H1 (cell line): ENCODE results near the gene MED6. TPM values are rescaled to one million over a fixed set of nuclear protein-coding genes. Genes with fewer than 3 reads are reported as not detected.
A peak's percentile ranks its signal among the peaks of the same experiment; 100 is the strongest.

Experiments used
- CTCF ChIA-PET: fragments of 300-600 bp; sonication (Branson Sonifier 250); formaldehyde crosslinking; loops from one replicate; lab custom pipeline; 2021; ENCODE audit not compliant: partially characterized antibody; lab: Charles Lee
- POLR2A ChIA-PET: fragments of 300-600 bp; sonication (Branson Sonifier 250); formaldehyde crosslinking; loops from one replicate; lab custom pipeline; 2021; ENCODE audit warnings: inconsistent platforms; ENCODE audit not compliant: partially characterized antibody; lab: Charles Lee
- DNase-seq, 2 experiments: peaks; one replicate each; pipeline versions ENCODE4 v3.0.0 to v3.0.0-alpha.2; 2010 to 2022; ENCODE audit warnings: low spot score in 2 of 2, low read depth in 1 of 2, mixed read lengths in 1 of 2
- FAIRE-seq: peaks from 2 replicates; lab custom pipeline; 2011; peaks lifted over from hg19 to GRCh38; lab: Jason Lieb, UNC
- H2AFZ ChIP-seq: 2 replicates; pipeline ENCODE4 v1.8.1; 2012; ENCODE audit warnings: low read length, inconsistent platforms
- H2AK5ac ChIP-seq: 2 replicates; pipeline ENCODE4 v1.6.1; 2013; ENCODE audit warnings: low read depth, low read length
- H2BK120ac ChIP-seq: replicated peaks from 2 replicates; pipeline ENCODE3; 2013; ENCODE audit warnings: low read depth, low read length, inconsistent platforms
- H2BK12ac ChIP-seq: 2 replicates; pipeline ENCODE4 v1.6.1; 2013; ENCODE audit warnings: low read depth, low read length
- H2BK15ac ChIP-seq: 2 replicates; pipeline ENCODE4 v1.6.1; 2013; ENCODE audit warnings: low read length
- H2BK20ac ChIP-seq: 2 replicates; pipeline ENCODE4 v1.6.1; 2013; ENCODE audit warnings: low read length
- H2BK5ac ChIP-seq: 2 replicates; pipeline ENCODE4 v1.6.1; 2013; ENCODE audit warnings: low read depth, low read length
- H3K14ac ChIP-seq: 2 replicates; pipeline ENCODE4 v1.6.1; 2013; ENCODE audit warnings: inconsistent platforms; ENCODE audit not compliant: insufficient read length
- H3K18ac ChIP-seq: 2 replicates; pipeline ENCODE4 v1.6.1; 2013; ENCODE audit warnings: low read length; ENCODE audit errors: extremely low read depth
- H3K23ac ChIP-seq: 2 replicates; pipeline ENCODE4 v1.6.1; 2013; ENCODE audit warnings: inconsistent platforms; ENCODE audit not compliant: insufficient read length
- H3K23me2 ChIP-seq: 2 replicates; pipeline ENCODE4 v1.6.1; 2013; ENCODE audit warnings: low read depth, low read length
- H3K27ac ChIP-seq: 2 replicates; pipeline ENCODE4 v1.6.1; 2011; ENCODE audit warnings: low read depth, low read length, inconsistent platforms
- H3K27me3 ChIP-seq, 4 experiments: replicated peaks in 1 of 4; 1 replicate in 1 of 4; 2 replicates in 3 of 4; pipeline versions ENCODE4 v1.6.1 to v1.8.1; 2011 to 2013; ENCODE audit warnings: low read length in 3 of 4, mild to moderate bottlenecking in 3 of 4, inconsistent platforms in 2 of 4, mixed read lengths in 2 of 4, moderate library complexity in 1 of 4; ENCODE audit not compliant: control insufficient read depth in 3 of 4, insufficient read depth in 3 of 4; ENCODE audit errors: extremely low read depth in 1 of 4
- H3K36me3 ChIP-seq, 4 experiments: 2 replicates each; pipeline versions ENCODE4 v1.6.1 to v1.8.1; 2011 to 2013; ENCODE audit warnings: mild to moderate bottlenecking in 4 of 4, low read length in 3 of 4, moderate library complexity in 2 of 4, control low read depth in 1 of 4, inconsistent platforms in 1 of 4; ENCODE audit not compliant: insufficient read depth in 4 of 4, control insufficient read depth in 2 of 4
- H3K4ac ChIP-seq: replicated peaks from 2 replicates; pipeline ENCODE3; 2013; ENCODE audit warnings: low read length, low read depth, mixed read lengths, inconsistent platforms; ENCODE audit not compliant: insufficient read length
- H3K4me1 ChIP-seq, 4 experiments: replicated peaks in 1 of 4; 1 replicate in 1 of 4; 2 replicates in 3 of 4; pipeline versions ENCODE4 v1.6.1 to v1.8.1; 2011 to 2013; ENCODE audit warnings: low read length in 3 of 4, inconsistent platforms in 2 of 4, mixed read lengths in 1 of 4; ENCODE audit not compliant: insufficient read depth in 4 of 4, control insufficient read depth in 3 of 4
- H3K4me2 ChIP-seq, 2 experiments: 2 replicates each; pipeline versions ENCODE4 v1.6.1 to v1.8.1; 2011 to 2013; ENCODE audit warnings: low read depth in 2 of 2, low read length in 2 of 2, control low read depth in 1 of 2, inconsistent platforms in 1 of 2, mild to moderate bottlenecking in 1 of 2; ENCODE audit not compliant: insufficient read depth in 1 of 2
- H3K4me3 ChIP-seq, 4 experiments: fragments of 200-600, 300-600 bp in 1 of 4; sonication (generic), shearing (Covaris generic), sonication (Bioruptor Twin) in 1 of 4; 2 replicates each; pipeline versions ENCODE4 v1.5.1 to v1.8.1; 2011 to 2016; ENCODE audit warnings: low read length in 4 of 4, low read depth in 3 of 4, control low read depth in 2 of 4, inconsistent platforms in 2 of 4, mild to moderate bottlenecking in 2 of 4, mixed read lengths in 1 of 4, moderate library complexity in 1 of 4; ENCODE audit not compliant: insufficient read depth in 2 of 4; ENCODE audit errors: extremely low read depth in 1 of 4
- H3K56ac ChIP-seq: replicated peaks from 2 replicates; pipeline ENCODE3; 2013; ENCODE audit warnings: low read depth, mild to moderate bottlenecking, mixed read lengths, low read length, inconsistent platforms; ENCODE audit not compliant: insufficient read length
- H3K79me1 ChIP-seq: 2 replicates; pipeline ENCODE4 v1.6.1; 2013; ENCODE audit warnings: low read depth, low read length, control low read depth
- H3K79me2 ChIP-seq, 2 experiments: 2 replicates each; pipeline versions ENCODE4 v1.6.1 to v1.8.1; 2012 to 2013; ENCODE audit warnings: low read length in 2 of 2, mild to moderate bottlenecking in 2 of 2, inconsistent platforms in 1 of 2; ENCODE audit not compliant: insufficient read depth in 2 of 2, control insufficient read depth in 1 of 2
- H3K9ac ChIP-seq, 4 experiments: replicated peaks in 1 of 4; 1 replicate in 1 of 4; 2 replicates in 3 of 4; pipeline versions ENCODE4 v1.6.1 to v1.8.1; 2011 to 2013; ENCODE audit warnings: low read depth in 3 of 4, low read length in 3 of 4, control low read depth in 2 of 4, mild to moderate bottlenecking in 2 of 4, moderate library complexity in 2 of 4, inconsistent platforms in 1 of 4; ENCODE audit errors: extremely low read depth in 1 of 4
- H3K9me3 ChIP-seq, 2 experiments: 2 replicates each; pipeline versions ENCODE4 v1.6.1 to v1.8.1; 2012 to 2013; ENCODE audit warnings: mild to moderate bottlenecking in 2 of 2, moderate library complexity in 2 of 2, control low read depth in 1 of 2, inconsistent platforms in 1 of 2, low read depth in 1 of 2, low read length in 1 of 2, mixed read lengths in 1 of 2; ENCODE audit not compliant: insufficient read depth in 2 of 2
- H4K20me1 ChIP-seq, 2 experiments: replicated peaks in 1 of 2; 2 replicates each; pipeline versions ENCODE3 to v1.8.1; 2011 to 2013; ENCODE audit warnings: inconsistent platforms in 2 of 2, low read length in 2 of 2, mild to moderate bottlenecking in 1 of 2; ENCODE audit not compliant: insufficient read depth in 2 of 2, control insufficient read depth in 1 of 2
- H4K5ac ChIP-seq: 2 replicates; pipeline ENCODE4 v1.6.1; 2013; ENCODE audit warnings: low read length, low read depth, mixed read lengths, inconsistent platforms; ENCODE audit not compliant: insufficient read length
- H4K8ac ChIP-seq: 2 replicates; pipeline ENCODE4 v1.8.0; 2013; ENCODE audit warnings: mild to moderate bottlenecking, moderate library complexity, low read length, inconsistent platforms; ENCODE audit not compliant: insufficient read depth; ENCODE audit errors: extremely low read depth
- H4K91ac ChIP-seq: replicated peaks from 2 replicates; pipeline ENCODE3; 2013; ENCODE audit warnings: low read length, mixed read lengths, inconsistent platforms; ENCODE audit not compliant: insufficient read length
- CHD2 ChIP-seq: IDR thresholded peaks from 2 replicates; pipeline ENCODE4 v1.6.1; 2012; ENCODE audit warnings: low read length, improper control_type of control experiment
- EP300 ChIP-seq, 2 experiments: IDR thresholded peaks; 1 replicate in 1 of 2; 2 replicates in 1 of 2; pipeline ENCODE4 v1.6.1; 2011 to 2012; ENCODE audit warnings: low read depth in 2 of 2, low read length in 2 of 2, mild to moderate bottlenecking in 2 of 2, borderline replicate concordance in 1 of 2, inconsistent platforms in 1 of 2, moderate library complexity in 1 of 2
- KDM1A ChIP-seq: fragments of 200-600, 300-600 bp; sonication (generic); IDR thresholded peaks from 2 replicates; pipeline ENCODE4 v1.7.1; 2016; ENCODE audit warnings: mild to moderate bottlenecking, low read length, borderline replicate concordance
- SP2 ChIP-seq: IDR thresholded peaks from 2 replicates; pipeline ENCODE4 v1.6.1; 2012; ENCODE audit warnings: mild to moderate bottlenecking, low read length, inconsistent platforms
- WGBS, 2 experiments: shearing (Covaris generic) in 1 of 2; methylation state at CpG; one replicate each; pipeline versions ENCODE4 v1.1.6 to v1.1.7; 2013 to 2015; ENCODE audit warnings: low lambda C conversion rate in 2 of 2, mixed read lengths in 2 of 2, inconsistent platforms in 1 of 2, low coverage in 1 of 2, missing lambda C conversion rate in 1 of 2; ENCODE audit not compliant: insufficient replicate concordance in 2 of 2, insufficient coverage in 1 of 2, insufficient read length in 1 of 2; ENCODE audit errors: extremely low coverage in 1 of 2, missing lambda C conversion rate in 1 of 2; 5-methylcytosine and 5-hydroxymethylcytosine counted together
- polyA plus RNA-seq, 7 experiments: library from polyadenylated mRNA; depleted of rRNA in 3 of 7; stranded (reverse) in 5 of 7; unstranded in 2 of 7; fragments of >200 nt in 5 of 7; fragments of 200-250 nt in 2 of 7; gene quantifications; 1 replicate in 5 of 7; 2 replicates in 1 of 7; 4 replicates in 1 of 7; pipeline versions ENCODE4 v1.2.1 to v1.2.3, GENCODE V29; 2011 to 2013; ENCODE audit warnings: missing spikeins in 2 of 7, mixed read lengths in 2 of 7
- total RNA-seq: library from RNA; stranded (reverse); fragmentation: NEBNext Ultra II Directional; extraction: Animal tissue kit (Norgen Biotek cat#: 25700); gene quantifications from 2 replicates; pipeline ENCODE4 v1.2.1, GENCODE V29; 2021
- TF ChIP-seq, protein P1 (sequence below): IDR thresholded peaks from 2 replicates; pipeline ENCODE4 v1.6.1; 2012; ENCODE audit warnings: low read length, inconsistent platforms
- TF ChIP-seq, protein P2 (sequence below), 3 experiments: IDR thresholded peaks; 1 replicate in 2 of 3; 2 replicates in 1 of 3; pipeline versions ENCODE4 v1.5.1 to v1.6.1; 2011; ENCODE audit warnings: low read length in 3 of 3, mild to moderate bottlenecking in 3 of 3, inconsistent platforms in 2 of 3, low read depth in 1 of 3, moderate library complexity in 1 of 3; ENCODE audit not compliant: insufficient read depth in 1 of 3; ENCODE audit errors: control extremely low read depth in 1 of 3

Gene MED6
- total and polyA plus RNA-seq, 2 of the 8 experiments (the other 6 are each of a cell fraction or from before 2014, with no cell fraction given) = 33.1 to 39.7 TPM

DNA sequence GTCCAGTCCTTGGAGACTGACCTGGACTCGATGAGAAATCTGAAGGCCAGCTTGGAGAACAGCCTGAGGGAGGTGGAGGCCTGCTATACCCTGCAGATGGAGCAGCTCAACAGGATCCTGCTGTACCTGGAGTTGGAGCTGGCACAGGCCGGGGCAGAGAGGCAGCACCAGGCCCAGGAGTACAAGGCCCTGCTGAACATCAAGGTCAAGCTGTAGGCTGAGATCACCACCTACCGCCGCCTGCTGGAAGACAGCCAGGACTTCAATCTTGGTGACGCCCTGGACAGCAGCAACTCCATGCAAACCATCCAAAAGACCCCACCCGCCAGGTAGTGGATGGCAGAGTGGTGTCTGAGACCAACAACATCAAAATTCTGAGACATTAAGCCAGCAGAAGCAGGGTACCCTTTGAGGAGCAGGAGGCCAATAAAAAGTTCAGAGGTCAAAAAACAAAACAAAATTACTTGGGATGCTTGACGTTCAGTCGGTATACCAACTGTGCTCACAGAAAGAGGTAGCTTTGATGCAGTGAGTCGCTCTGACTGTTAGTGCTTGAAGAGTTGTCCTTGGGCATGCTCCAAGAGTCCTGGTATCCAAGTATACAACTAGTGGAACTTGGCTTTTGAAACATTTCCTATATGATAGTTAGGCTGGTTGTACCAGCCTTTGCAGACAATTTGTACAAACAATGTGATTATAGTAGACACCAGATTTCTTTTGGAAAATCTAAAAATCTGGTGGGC, 4.8 kb downstream of the MED6 start:
- Histone ChIP-seq H3K36me3 (peaks cover 14 to 48% (median 36%) of the 10 kb centered on the region in 4 experiments), H4K91ac (no peak overlapping the region), H2AFZ (no peak overlapping the region), H2BK5ac (no peak overlapping the region), H4K20me1 (peaks cover 0 to 2% of the 10 kb centered on the region in 2 experiments), H3K79me2 (peaks cover 17 to 69% of the 10 kb centered on the region in 2 experiments), H3K9me3 (no peaks in the 10 kb centered on the region), H2BK12ac (no peak overlapping the region), H2BK20ac (no peak overlapping the region), H3K4me2 (no peak overlapping the region), H2BK120ac (no peak overlapping the region), H3K56ac (no peak overlapping the region), H3K18ac (no peak overlapping the region), H3K23ac (no peak overlapping the region), H2BK15ac (no peak overlapping the region), H3K27me3 (no peaks in the 10 kb centered on the region), H4K8ac (no peak overlapping the region), H3K27ac (no peak overlapping the region), H3K4me1 (peaks cover 0 to 3% (median 1%) of the 10 kb centered on the region in 4 experiments; a peak in 4 of 7 replicates), H3K79me1 (peaks cover 5% of the 10 kb centered on the region; the same call in 1 of the 2 replicates), H3K4ac (no peak overlapping the region), H3K9ac (no peak overlapping the region), H2AK5ac (no peak overlapping the region), H3K23me2 (peaks cover 2% of the 10 kb centered on the region; the same call in 1 of the 2 replicates), H4K5ac (no peak overlapping the region), H3K4me3 (no peak overlapping the region), H3K14ac (no peak overlapping the region)
- 94% methylated on average over 9 of the region's 9 CpGs; no CpG with 5 or more reads in 1 of the 2 experiments for WGBS, 2 experiments
- no peak for DNase-seq
- POLR2A ChIA-PET = interaction anchor here (0.7 to 1.1 kb wide), 3 partner anchors 13 to 228 kb away, joined by 3 to 4 read pairs (median 3); no protein-coding TSS in a partner anchor
- CTCF ChIA-PET = interaction anchor here (1.1 to 1.3 kb wide), 4 partner anchors 9 to 360 kb away, joined by 4 to 6 read pairs (median 4); no protein-coding TSS in a partner anchor
- no peak for FAIRE-seq
- TF ChIP-seq, protein P1, sequence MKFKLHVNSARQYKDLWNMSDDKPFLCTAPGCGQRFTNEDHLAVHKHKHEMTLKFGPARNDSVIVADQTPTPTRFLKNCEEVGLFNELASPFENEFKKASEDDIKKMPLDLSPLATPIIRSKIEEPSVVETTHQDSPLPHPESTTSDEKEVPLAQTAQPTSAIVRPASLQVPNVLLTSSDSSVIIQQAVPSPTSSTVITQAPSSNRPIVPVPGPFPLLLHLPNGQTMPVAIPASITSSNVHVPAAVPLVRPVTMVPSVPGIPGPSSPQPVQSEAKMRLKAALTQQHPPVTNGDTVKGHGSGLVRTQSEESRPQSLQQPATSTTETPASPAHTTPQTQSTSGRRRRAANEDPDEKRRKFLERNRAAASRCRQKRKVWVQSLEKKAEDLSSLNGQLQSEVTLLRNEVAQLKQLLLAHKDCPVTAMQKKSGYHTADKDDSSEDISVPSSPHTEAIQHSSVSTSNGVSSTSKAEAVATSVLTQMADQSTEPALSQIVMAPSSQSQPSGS = no peak
- TF ChIP-seq, protein P2, sequence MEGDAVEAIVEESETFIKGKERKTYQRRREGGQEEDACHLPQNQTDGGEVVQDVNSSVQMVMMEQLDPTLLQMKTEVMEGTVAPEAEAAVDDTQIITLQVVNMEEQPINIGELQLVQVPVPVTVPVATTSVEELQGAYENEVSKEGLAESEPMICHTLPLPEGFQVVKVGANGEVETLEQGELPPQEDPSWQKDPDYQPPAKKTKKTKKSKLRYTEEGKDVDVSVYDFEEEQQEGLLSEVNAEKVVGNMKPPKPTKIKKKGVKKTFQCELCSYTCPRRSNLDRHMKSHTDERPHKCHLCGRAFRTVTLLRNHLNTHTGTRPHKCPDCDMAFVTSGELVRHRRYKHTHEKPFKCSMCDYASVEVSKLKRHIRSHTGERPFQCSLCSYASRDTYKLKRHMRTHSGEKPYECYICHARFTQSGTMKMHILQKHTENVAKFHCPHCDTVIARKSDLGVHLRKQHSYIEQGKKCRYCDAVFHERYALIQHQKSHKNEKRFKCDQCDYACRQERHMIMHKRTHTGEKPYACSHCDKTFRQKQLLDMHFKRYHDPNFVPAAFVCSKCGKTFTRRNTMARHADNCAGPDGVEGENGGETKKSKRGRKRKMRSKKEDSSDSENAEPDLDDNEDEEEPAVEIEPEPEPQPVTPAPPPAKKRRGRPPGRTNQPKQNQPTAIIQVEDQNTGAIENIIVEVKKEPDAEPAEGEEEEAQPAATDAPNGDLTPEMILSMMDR (IDR thresholded peaks at IDR 0.05; ENCODE audit: control extremely low read depth in 1 of 3, insufficient read depth in 1 of 3, low read depth in 1 of 3, low read length in 3 of 3) = peak in 2 of 3 experiments; percentile 21 to 42; a peak in 2 of 4 replicates
- TF ChIP-seq EP300 (IDR thresholded peaks at IDR 0.05; ENCODE audit: borderline replicate concordance in 1 of 2, low read depth in 2 of 2, low read length in 2 of 2) = no peak
- TF ChIP-seq SP2 = no peak
- no peak for TF ChIP-seq CHD2
- TF ChIP-seq KDM1A = no peak
